Activated naive CD8-positive, alpha-beta T cell treated with anti-CD3 and anti-CD28 coated beads, Interleukin-2, amount 10 ng/mL, durations not matched to agents 7 days and 5 days (primary cell): ENCODE results near the gene ZNF429. TPM values are rescaled to one million over a fixed set of nuclear protein-coding genes. Genes with fewer than 3 reads are reported as not detected.
"Not testable (repeated sequence)": the region's sequence is repeated elsewhere in the genome, so short reads cannot be mapped to it uniquely, and the experiment has no call there.

Source experiments
- ATAC-seq: fragments of 150-1000 bp; cut with Tn5 transposase; one replicate; pipeline ENCODE4 v1.10.0; 2021; ENCODE audit warnings: low read depth, moderate library complexity
- POLR2A ChIA-PET: fragments of 350-600 bp; sonication (Branson Sonifier 250); formaldehyde crosslinking; loops from one replicate; lab custom pipeline; 2021; ENCODE audit warnings: antibody characterized with exemption; lab: Charles Lee
- DNase-seq: peaks from one replicate; pipeline ENCODE4 v3.0.0; 2021
- H3K27ac Mint-ChIP-seq: one replicate; pipeline ENCODE4 v1.8.0; 2022; ENCODE audit warnings: mild to moderate bottlenecking, mixed read lengths
- H3K27me3 Mint-ChIP-seq: one replicate; pipeline ENCODE4 v1.8.0; 2022; ENCODE audit warnings: mild to moderate bottlenecking, moderate library complexity, mixed read lengths
- H3K36me3 Mint-ChIP-seq: one replicate; pipeline ENCODE4 v1.8.0; 2021; ENCODE audit warnings: mild to moderate bottlenecking, mixed read lengths
- H3K4me1 Mint-ChIP-seq: one replicate; pipeline ENCODE4 v1.8.0; 2021; ENCODE audit warnings: mixed read lengths
- H3K4me3 Mint-ChIP-seq: one replicate; pipeline ENCODE4 v1.8.0; 2022; ENCODE audit warnings: mild to moderate bottlenecking, moderate library complexity, mixed read lengths
- H3K9me3 Mint-ChIP-seq: one replicate; pipeline ENCODE4 v1.8.0; 2021; ENCODE audit warnings: mixed read lengths
- total RNA-seq, 2 experiments: library from RNA; stranded (reverse); gene quantifications; one replicate each; pipeline ENCODE4 v1.2.3, GENCODE V29; 2021

Gene ZNF429
- total RNA-seq, 2 experiments from 2014 or later, result 14.3 to 14.8 TPM

GRCh38 chr19:21564406-21564805, 59.0 kb downstream of the ZNF429 start:
- H3K27me3 Mint-ChIP-seq, result no peaks in the 10 kb centered on the region
- H3K27ac Mint-ChIP-seq, result no peak overlapping the region
- peaks cover 37% of the 10 kb centered on the region for H3K36me3 Mint-ChIP-seq
- H3K4me3 Mint-ChIP-seq, result no peak overlapping the region
- ATAC-seq, result no peak
- H3K9me3 Mint-ChIP-seq, result peaks cover 20% of the 10 kb centered on the region
- H3K4me1 Mint-ChIP-seq, result peaks cover 1% of the 10 kb centered on the region
- POLR2A ChIA-PET, result no interaction called here
- DNase-seq, result no peak

- Mint-ChIP-seq H3K9me3 (peaks cover 22% of the 10 kb centered on the region), H3K4me3 (no peak overlapping the region), H3K27me3 (no peaks in the 10 kb centered on the region), H3K4me1 (peaks cover 1% of the 10 kb centered on the region), H3K36me3 (peaks cover 33% of the 10 kb centered on the region), H3K27ac (peak overlapping the region; percentile 16)
- POLR2A ChIA-PET, result no interaction called here
- no peak for DNase-seq
- ATAC-seq, result no peak
These were observed 60.7 kb downstream of the ZNF429 start for GRCh38 chr19:21566073-21566472.

DNA sequence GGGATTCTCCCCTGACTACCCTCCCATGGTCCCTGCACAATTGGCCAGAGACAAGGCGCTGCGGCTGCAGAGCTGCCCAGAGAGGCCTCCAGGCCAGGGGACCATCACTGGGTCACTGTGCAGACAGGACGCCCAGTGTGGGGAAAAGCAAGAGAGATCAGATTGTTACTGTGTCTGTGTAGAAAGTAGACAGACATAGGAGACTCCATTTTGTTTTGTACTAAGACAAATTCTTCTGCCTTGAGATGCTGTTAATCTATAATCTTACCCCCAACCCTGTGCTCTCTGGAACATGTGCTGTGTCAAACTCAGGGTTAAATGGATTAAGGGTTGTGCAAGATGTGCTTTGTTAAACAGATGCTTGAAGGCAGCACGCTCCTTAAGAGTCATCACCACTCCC, 62.4 kb downstream of the ZNF429 start:
- DNase-seq, ATAC-seq, H3K27ac Mint-ChIP-seq, POLR2A ChIA-PET, H3K27me3 Mint-ChIP-seq, H3K4me1 Mint-ChIP-seq: not testable (repeated sequence)
- Mint-ChIP-seq H3K4me3 (peak overlapping the region; percentile 60), H3K36me3 (peaks cover 30% of the 10 kb centered on the region), H3K9me3 (peaks cover 30% of the 10 kb centered on the region)

GRCh38 chr19:21568816-21569493, 63.6 kb downstream of the ZNF429 start:
- H3K9me3 Mint-ChIP-seq, result peaks cover 32% of the 10 kb centered on the region
- H3K36me3 Mint-ChIP-seq, result peaks cover 24% of the 10 kb centered on the region
- POLR2A ChIA-PET, result interaction anchor here (0.9 to 2.1 kb wide), 8 partner anchors 11 to 793 kb away, joined by 3 to 18 read pairs (median 4); partner anchors contain the start of genes ZNF100, ZNF429, ZNF66 and ZNF85
- ATAC-seq (peak; percentile 97), DNase-seq (peak; percentile 63)
- peak overlapping the region; percentile 93 for H3K4me3 Mint-ChIP-seq
- no peaks in the 10 kb centered on the region for H3K27me3 Mint-ChIP-seq
- peaks cover 1% of the 10 kb centered on the region for H3K4me1 Mint-ChIP-seq
- H3K27ac Mint-ChIP-seq, result peak overlapping the region; percentile 97

GRCh38 chr19:21569494-21569865, 64.1 kb downstream of the ZNF429 start:
- POLR2A ChIA-PET, result interaction anchor here (1.0 to 2.1 kb wide), 8 partner anchors 11 to 793 kb away, joined by 3 to 18 read pairs (median 4); partner anchors contain the start of genes ZNF429, ZNF493, ZNF66 and ZNF85
- Mint-ChIP-seq H3K9me3 (peaks cover 35% of the 10 kb centered on the region), H3K27me3 (no peaks in the 10 kb centered on the region), H3K4me3 (peak overlapping the region; percentile 93), H3K4me1 (peaks cover 1% of the 10 kb centered on the region), H3K27ac (peak overlapping the region; percentile 97), H3K36me3 (peaks cover 22% of the 10 kb centered on the region)
- DNase-seq, result peak; percentile 48
- ATAC-seq, result peak; percentile 50

DNA sequence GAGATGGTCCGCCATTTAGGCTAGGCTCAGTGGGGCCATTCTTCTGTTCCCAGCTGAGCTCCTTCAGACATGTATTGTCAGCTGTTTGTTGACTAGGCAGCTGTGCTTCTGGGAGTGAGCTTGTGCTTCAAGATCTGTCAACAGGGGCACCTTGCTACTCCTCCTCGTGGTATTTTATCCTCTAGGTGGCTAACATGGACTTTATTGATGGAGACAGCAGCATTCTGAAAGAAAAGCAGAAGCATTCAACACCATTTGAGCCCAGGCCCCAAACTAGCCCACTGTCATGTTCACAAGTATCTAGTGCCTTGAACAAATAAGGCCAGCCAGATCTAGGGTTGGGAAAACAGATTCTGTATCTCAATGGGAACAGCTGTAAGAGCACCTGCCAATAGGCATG, 65.9 kb downstream of the ZNF429 start:
- H3K4me3 Mint-ChIP-seq, result no peak overlapping the region
- H3K36me3 Mint-ChIP-seq, result peaks cover 17% of the 10 kb centered on the region
- H3K27me3 Mint-ChIP-seq, result no peaks in the 10 kb centered on the region
- peaks cover 40% of the 10 kb centered on the region for H3K9me3 Mint-ChIP-seq
- POLR2A ChIA-PET, result interaction anchor here (0.9 kb wide), 1 partner anchor 9 kb away, joined by 3 read pairs; no protein-coding TSS in a partner anchor
- no peak overlapping the region for H3K27ac Mint-ChIP-seq
- no peak for ATAC-seq
- no peak for DNase-seq
- H3K4me1 Mint-ChIP-seq, result peaks cover 1% of the 10 kb centered on the region

DNA sequence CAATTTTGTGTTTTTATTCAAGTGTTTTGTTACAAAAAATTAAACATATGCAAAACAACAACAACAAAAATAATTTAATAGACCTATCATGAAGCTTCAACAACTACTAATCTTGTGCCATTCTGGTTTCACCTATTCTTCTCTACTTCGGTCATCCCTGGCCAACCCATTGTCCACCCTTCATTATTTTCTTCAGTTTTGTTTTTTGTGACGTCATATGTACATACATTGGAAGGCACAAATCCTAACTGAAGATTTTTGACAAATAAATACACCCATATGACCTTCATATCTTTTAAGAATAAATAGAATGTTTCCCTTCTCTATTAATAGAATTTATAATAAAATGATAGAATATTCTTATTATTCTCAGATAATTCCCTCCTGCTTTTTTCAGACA, 69.2 kb downstream of the ZNF429 start:
- POLR2A ChIA-PET, result no interaction called here
- DNase-seq (no peak), ATAC-seq (no peak)
- no peak overlapping the region for H3K27ac Mint-ChIP-seq
- H3K9me3 Mint-ChIP-seq, result peaks cover 40% of the 10 kb centered on the region
- peaks cover 11% of the 10 kb centered on the region for H3K36me3 Mint-ChIP-seq
- no peaks in the 10 kb centered on the region for H3K4me1 Mint-ChIP-seq
- no peak overlapping the region for H3K4me3 Mint-ChIP-seq
- no peaks in the 10 kb centered on the region for H3K27me3 Mint-ChIP-seq

DNA sequence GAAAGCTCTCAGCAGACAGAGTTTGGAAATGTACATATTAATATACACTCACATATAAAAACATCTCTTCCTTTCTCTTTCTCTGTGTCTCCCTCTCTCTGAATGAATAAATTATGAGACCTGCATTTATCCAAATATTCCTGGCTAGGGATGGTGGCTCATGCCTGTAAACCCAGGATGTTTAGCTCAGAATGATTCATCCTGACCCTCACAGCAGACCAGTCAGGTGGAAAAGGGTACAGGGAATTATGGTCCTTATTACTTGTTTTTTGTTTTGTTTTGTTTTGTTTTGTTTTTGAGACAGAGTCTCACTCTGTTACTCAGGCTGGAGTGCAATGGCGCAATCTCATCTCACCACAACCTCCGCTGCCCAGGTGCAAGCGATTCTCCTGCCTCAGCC, 71.1 kb downstream of the ZNF429 start:
- Mint-ChIP-seq H3K9me3 (peaks cover 35% of the 10 kb centered on the region), H3K27ac (no peak overlapping the region), H3K36me3 (peaks cover 9% of the 10 kb centered on the region), H3K4me3 (no peak overlapping the region), H3K27me3 (no peaks in the 10 kb centered on the region), H3K4me1 (peaks cover 4% of the 10 kb centered on the region)
- no peak for DNase-seq
- no peak for ATAC-seq
- POLR2A ChIA-PET, result no interaction called here

DNA sequence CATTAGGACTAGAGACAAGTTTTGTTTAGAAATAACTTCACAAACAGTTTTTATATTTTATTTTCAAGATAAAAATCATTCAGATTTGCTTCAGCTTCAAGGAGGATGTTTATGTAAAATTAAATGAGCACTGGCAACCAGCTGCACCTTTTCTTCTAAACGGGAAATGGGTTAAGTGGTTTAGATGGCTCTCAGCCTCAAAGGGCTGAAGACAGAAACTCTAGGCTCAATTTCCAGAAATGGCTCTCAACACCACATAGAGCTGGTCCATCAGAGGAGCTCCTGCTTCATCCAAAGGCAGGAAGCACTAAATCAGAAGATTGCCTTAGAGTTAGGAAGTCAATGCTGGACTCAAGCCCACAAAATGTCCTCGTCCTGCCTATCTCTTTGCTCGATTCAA, 74.7 kb downstream of the ZNF429 start:
- no peaks in the 10 kb centered on the region for H3K27me3 Mint-ChIP-seq
- H3K27ac Mint-ChIP-seq, result peak overlapping the region; percentile 43
- H3K4me1 Mint-ChIP-seq, result peaks cover 6% of the 10 kb centered on the region
- no peak for ATAC-seq
- H3K9me3 Mint-ChIP-seq, result peaks cover 26% of the 10 kb centered on the region
- POLR2A ChIA-PET, result interaction anchor here (0.7 to 1.9 kb wide), 6 partner anchors 9 to 75 kb away, joined by 3 to 12 read pairs (median 4); partner anchors contain the start of gene ZNF429
- DNase-seq, result no peak
- peaks cover 2% of the 10 kb centered on the region for H3K36me3 Mint-ChIP-seq
- H3K4me3 Mint-ChIP-seq, result no peak overlapping the region

- POLR2A ChIA-PET, result interaction anchor here (1.1 to 1.9 kb wide), 4 partner anchors 10 to 75 kb away, joined by 3 to 12 read pairs (median 4); partner anchors contain the start of gene ZNF429
- Mint-ChIP-seq H3K27ac (no peak overlapping the region), H3K4me1 (peaks cover 6% of the 10 kb centered on the region), H3K9me3 (peaks cover 26% of the 10 kb centered on the region), H3K4me3 (peak overlapping the region; percentile 11), H3K27me3 (no peaks in the 10 kb centered on the region), H3K36me3 (peaks cover 2% of the 10 kb centered on the region)
- DNase-seq (no peak), ATAC-seq (no peak)
These were observed 75.4 kb downstream of the ZNF429 start for GRCh38 chr19:21580818-21581217.

DNA sequence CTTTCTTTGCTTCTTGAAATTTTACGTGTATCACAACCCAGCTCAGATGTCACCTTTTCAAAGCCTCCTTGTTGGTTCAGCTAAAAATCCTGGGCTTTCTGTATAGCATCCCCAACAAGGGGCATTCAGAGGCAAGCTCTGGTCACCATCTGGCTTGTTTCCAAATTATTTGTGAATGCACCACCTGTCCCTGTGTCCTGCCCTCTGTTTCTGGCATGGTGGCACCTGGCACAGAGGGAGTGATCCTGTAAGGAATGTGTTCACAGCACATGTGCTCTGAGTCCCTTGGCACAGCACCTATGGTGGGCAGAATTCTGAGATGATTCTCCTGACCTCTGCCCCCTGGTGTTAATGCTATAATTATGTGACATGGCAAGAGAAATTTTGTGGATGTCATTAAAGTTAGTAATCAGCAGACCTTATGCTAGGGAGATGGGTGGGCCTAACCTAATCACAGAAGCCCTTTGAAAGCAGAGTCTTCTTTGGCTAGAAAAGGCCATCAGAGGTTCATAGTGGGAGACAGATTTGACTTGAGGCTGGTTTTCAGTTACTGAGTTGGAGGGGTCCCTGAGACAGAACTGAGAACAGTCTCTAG, 76.3 kb downstream of the ZNF429 start:
- Mint-ChIP-seq H3K36me3 (peaks cover 2% of the 10 kb centered on the region), H3K27me3 (no peaks in the 10 kb centered on the region), H3K4me3 (no peak overlapping the region), H3K27ac (no peak overlapping the region), H3K4me1 (peaks cover 6% of the 10 kb centered on the region), H3K9me3 (peaks cover 19% of the 10 kb centered on the region)
- DNase-seq (no peak), ATAC-seq (no peak)
- POLR2A ChIA-PET, result no interaction called here

DNA sequence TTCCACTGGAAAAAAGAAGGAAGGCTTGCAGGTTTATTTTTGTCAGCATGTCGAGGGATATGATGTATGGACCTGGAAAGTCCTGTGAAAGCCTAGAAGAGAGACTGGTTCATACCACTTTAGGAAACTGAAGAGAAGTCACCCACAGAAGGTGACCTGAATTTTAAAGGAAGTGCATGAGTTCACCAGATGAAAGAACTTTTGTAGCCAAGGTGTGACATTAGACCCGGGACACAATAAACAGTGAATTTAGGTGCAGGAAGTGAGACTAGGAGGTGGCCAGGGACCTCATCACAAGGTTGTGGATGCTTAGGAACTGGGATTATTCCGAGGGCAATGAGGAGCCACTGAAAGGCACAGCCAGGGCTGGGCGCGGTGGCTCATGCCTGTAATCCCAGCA, 79.1 kb downstream of the ZNF429 start:
- no peak for DNase-seq
- no peak for ATAC-seq
- H3K4me1 Mint-ChIP-seq, result peaks cover 6% of the 10 kb centered on the region
- POLR2A ChIA-PET, result no interaction called here
- peak overlapping the region; percentile 35 for H3K4me3 Mint-ChIP-seq
- no peaks in the 10 kb centered on the region for H3K36me3 Mint-ChIP-seq
- peaks cover 12% of the 10 kb centered on the region for H3K9me3 Mint-ChIP-seq
- H3K27me3 Mint-ChIP-seq, result no peaks in the 10 kb centered on the region
- H3K27ac Mint-ChIP-seq, result no peak overlapping the region

GRCh38 chr19:21585281-21585890, 80.0 kb downstream of the ZNF429 start:
- Mint-ChIP-seq H3K27ac (no peak overlapping the region), H3K9me3 (peaks cover 13% of the 10 kb centered on the region), H3K4me3 (peak overlapping the region; percentile 30), H3K4me1 (peaks cover 6% of the 10 kb centered on the region), H3K27me3 (no peaks in the 10 kb centered on the region), H3K36me3 (no peaks in the 10 kb centered on the region)
- ATAC-seq (no peak), DNase-seq (no peak)
- POLR2A ChIA-PET, result interaction anchor here (0.7 to 1.9 kb wide), 4 partner anchors 16 to 809 kb away, joined by 3 to 11 read pairs (median 6); no protein-coding TSS in a partner anchor
